Fibroblast of skin of right quadriceps (primary cell): Measurements from ENCODE around the gene WDR13.
"Not testable (repeated sequence)": the region's sequence is repeated elsewhere in the genome, so short reads cannot be mapped to it uniquely, and the experiment has no call there.

ENCODE experiments used
- DNase-seq: peaks from one replicate; pipeline ENCODE4 v3.0.0-alpha.2; 2013

The WDR13 gene

GRCh38 chrX:48597353-48598264 lies at the start of gene WDR13:
TSS of gene WDR13 (plus strand) at chrX:48597492. CDS start at chrX:48597997, 505 bp downstream.
- DNase-seq: peak; percentile 91

GRCh38 chrX:48548871-48549270 lies 48.4 kb upstream of the WDR13 start:
- DNase-seq: no peak

- not testable (repeated sequence) for DNase-seq
These were observed 41.5 kb upstream of the WDR13 start for GRCh38 chrX:48555731-48556325.

- peak; percentile 62 for DNase-seq
These were observed 39.0 kb upstream of the WDR13 start for GRCh38 chrX:48558271-48558670.

GRCh38 chrX:48559636-48560035 lies 37.7 kb upstream of the WDR13 start:
- DNase-seq: no peak

GRCh38 chrX:48560056-48560455 lies 37.2 kb upstream of the WDR13 start:
- DNase-seq: no peak

- no peak for DNase-seq
These were observed 36.6 kb upstream of the WDR13 start for GRCh38 chrX:48560681-48561080.

GRCh38 chrX:48569958-48570357 lies 27.3 kb upstream of the WDR13 start:
- no peak for DNase-seq

- peak; percentile 27 for DNase-seq
These were observed 23.5 kb upstream of the WDR13 start for GRCh38 chrX:48573690-48574269.

GRCh38 chrX:48574270-48575266 lies 22.7 kb upstream of the WDR13 start, which contains the start of gene RBM3:
TSS of gene RBM3 (plus strand) at chrX:48574484. CDS start at chrX:48575181, 697 bp downstream.
- DNase-seq: peak; percentile 95

GRCh38 chrX:48575642-48576041 lies 21.6 kb upstream of the WDR13 start:
- DNase-seq: no peak

- no peak for DNase-seq
These were observed 21.2 kb upstream of the WDR13 start for GRCh38 chrX:48576108-48576507.

GRCh38 chrX:48578661-48579128 lies 18.6 kb upstream of the WDR13 start:
- DNase-seq: no peak

- DNase-seq: no peak
These were observed 18.0 kb upstream of the WDR13 start for GRCh38 chrX:48579259-48579658.

- DNase-seq: no peak
These were observed 16.6 kb upstream of the WDR13 start for GRCh38 chrX:48580662-48581061.

- no peak for DNase-seq
These were observed 12.6 kb upstream of the WDR13 start for GRCh38 chrX:48584698-48585097.

GRCh38 chrX:48589482-48590162 lies 7.7 kb upstream of the WDR13 start:
- no peak for DNase-seq

- no peak for DNase-seq
These were observed 6.8 kb upstream of the WDR13 start for GRCh38 chrX:48590203-48591103.

- DNase-seq: peak; percentile 73
These were observed 6.0 kb upstream of the WDR13 start for GRCh38 chrX:48591255-48591791.

GRCh38 chrX:48592971-48593370 lies 4.3 kb upstream of the WDR13 start:
- DNase-seq: peak; percentile 68
